ENCODE measurements around the gene LAMC1.

- no peak for TF ChIP-seq CTCF (conservative IDR thresholded peaks at IDR 0.05; ENCODE audit: low read depth, low read length)
- TF ChIP-seq RAD21 (IDR thresholded peaks at IDR 0.05; ENCODE audit: low read length), result no peak
Observed at GRCh38 chr1:183194527-183195141, 171.4 kb downstream of the LAMC1 start.

Measured in IMR-90 (cell line).